Frontal cortex (tissue), 4 donors: ENCODE data around the gene INF2. TPM values are rescaled to one million over a fixed set of nuclear protein-coding genes. Genes with fewer than 3 reads are reported as not detected.
"Not testable (repeated sequence)": the region's sequence is repeated elsewhere in the genome, so short reads cannot be mapped to it uniquely, and the experiment has no call there.

ENCODE experiments used
- DNase-seq, 2 donors: peaks; one replicate each; pipeline ENCODE4 v3.0.0; 2012; ENCODE audit warnings: low spot score in 2 of 2
- FAIRE-seq: peaks from 2 replicates; lab custom pipeline; 2012; peaks lifted over from hg19 to GRCh38; lab: Jason Lieb, UNC
- total RNA-seq: library from RNA; depleted of rRNA; stranded (reverse); fragments of >200 nt; gene quantifications from one replicate; pipeline ENCODE4 v1.2.3, GENCODE V29; 2014
- donor health status: control.
- donor health status: control.
- donor health status: control.

Gene INF2
- total RNA-seq, 1 donor from 2014 or later: 5.3 TPM

- no peak for DNase-seq
- FAIRE-seq: no peak
Observed at GRCh38 chr14:104742586-104743455, 53.4 kb downstream of the INF2 start.

- no peak for FAIRE-seq
Observed at GRCh38 chr14:104743461-104744380, 54.3 kb downstream of the INF2 start.

GRCh38 chr14:104744484-104744883, 55.1 kb downstream of the INF2 start:
- no peak for FAIRE-seq
- no peak for DNase-seq

More at GRCh38 chr14:104743461-104744380, 54.3 kb downstream of the INF2 start:
- no peak for DNase-seq

- FAIRE-seq: no peak
- DNase-seq: no peak
Observed at GRCh38 chr14:104745431-104745830, 56.0 kb downstream of the INF2 start.

GRCh38 chr14:104746071-104746545, 56.7 kb downstream of the INF2 start:
- DNase-seq (no peak), FAIRE-seq (no peak)

GRCh38 chr14:104746934-104747481, 57.6 kb downstream of the INF2 start:
- DNase-seq (no peak), FAIRE-seq (no peak)

- no peak for FAIRE-seq
- DNase-seq: no peak
Observed at GRCh38 chr14:104747876-104748275, 58.5 kb downstream of the INF2 start.

- FAIRE-seq: no peak
Observed at GRCh38 chr14:104749111-104749649, 59.8 kb downstream of the INF2 start.

GRCh38 chr14:104750056-104750752, 60.8 kb downstream of the INF2 start:
- FAIRE-seq (no peak), DNase-seq (no peak)

More at GRCh38 chr14:104749111-104749649, 59.8 kb downstream of the INF2 start:
- DNase-seq: peak in 1 of 2 donors; percentile 68

GRCh38 chr14:104750753-104751057, 61.3 kb downstream of the INF2 start:
- DNase-seq: not testable (repeated sequence)

GRCh38 chr14:104751539-104752422, 62.4 kb downstream of the INF2 start:
- FAIRE-seq: no peak
- no peak for DNase-seq

More at GRCh38 chr14:104750753-104751057, 61.3 kb downstream of the INF2 start:
- FAIRE-seq: not testable (repeated sequence)

GRCh38 chr14:104752423-104752734, 63.0 kb downstream of the INF2 start:
- peak; percentile 96 to 98 for DNase-seq
- FAIRE-seq: no peak

GRCh38 chr14:104752735-104753527, 63.5 kb downstream of the INF2 start, which contains the start of gene SIVA1:
TSS of gene SIVA1 (plus strand) at chr14:104753147. CDS start at chr14:104753202, 55 bp downstream.
- FAIRE-seq (peak; percentile 53), DNase-seq (peak; percentile 100)

GRCh38 chr14:104753528-104754212, 64.3 kb downstream of the INF2 start:
- no peak for FAIRE-seq
- no peak for DNase-seq

GRCh38 chr14:104754213-104754851, 64.9 kb downstream of the INF2 start:
- no peak for FAIRE-seq

GRCh38 chr14:104755621-104756020, 66.2 kb downstream of the INF2 start:
- no peak for FAIRE-seq
- DNase-seq: no peak

More at GRCh38 chr14:104754213-104754851, 64.9 kb downstream of the INF2 start:
- DNase-seq: no peak
